ENCODE results near the gene SLC35F4. TPM values are rescaled to one million over a fixed set of nuclear protein-coding genes. Genes with fewer than 3 reads are reported as not detected.

SLC35F4 gene
- total and polyA plus RNA-seq, 7 experiments from 2014 or later = not detected

- Mint-ChIP-seq H3K27ac (no peak overlapping the region), H3K4me3 (no peak overlapping the region), H3K27me3 (peaks cover 0 to 12% (median 0%) of the 10 kb centered on the region in 5 donors), H3K36me3 (no peaks in the 10 kb centered on the region), H3K4me1 (no peaks in the 10 kb centered on the region), H3K9me3 (peaks cover 0 to 12% (median 0%) of the 10 kb centered on the region in 11 donors)
- Histone ChIP-seq H3K27ac (ENCODE audit: low read depth, low read length) (no peak overlapping the region), H3K4me3 (ENCODE audit: low read length) (no peak overlapping the region), H3K27me3 (ENCODE audit: control insufficient read depth in 2 of 2, insufficient read depth in 2 of 2, low read length in 2 of 2) (no peaks in the 10 kb centered on the region), H3K4me1 (ENCODE audit: control insufficient read depth in 2 of 2, insufficient read depth in 2 of 2, low read length in 2 of 2) (no peaks in the 10 kb centered on the region), H3K36me3 (ENCODE audit: control insufficient read depth in 2 of 3, insufficient read depth in 3 of 3, low read length in 3 of 3) (no peaks in the 10 kb centered on the region), H3K9me3 (ENCODE audit: control insufficient read depth in 2 of 3, low read length in 3 of 3) (no peaks in the 10 kb centered on the region)
- CTCF ChIA-PET = no interaction called here
- POLR2A ChIA-PET = no interaction called here
- intact Hi-C loops (cut with micrococcal nuclease) = no loop called here
- DNase-seq = no peak
- ATAC-seq = no peak
Measured at GRCh38 chr14:57854571-57854970, 11.3 kb downstream of the SLC35F4 start.

- Histone ChIP-seq H3K27me3 (ENCODE audit: control insufficient read depth in 2 of 2, insufficient read depth in 2 of 2, low read length in 2 of 2) (no peaks in the 10 kb centered on the region), H3K4me1 (ENCODE audit: control insufficient read depth in 2 of 2, insufficient read depth in 2 of 2, low read length in 2 of 2) (no peaks in the 10 kb centered on the region), H3K36me3 (ENCODE audit: control insufficient read depth in 2 of 3, insufficient read depth in 3 of 3, low read length in 3 of 3) (no peaks in the 10 kb centered on the region), H3K9me3 (ENCODE audit: control insufficient read depth in 2 of 3, low read length in 3 of 3) (no peaks in the 10 kb centered on the region), H3K4me3 (ENCODE audit: low read length) (no peak overlapping the region), H3K27ac (ENCODE audit: low read depth, low read length) (no peak overlapping the region)
- no peak for ATAC-seq
- ChIA-PET POLR2A (no interaction called here), CTCF (no interaction called here)
- Mint-ChIP-seq H3K27me3 (peaks cover 0 to 12% (median 2%) of the 10 kb centered on the region in 5 donors), H3K36me3 (no peaks in the 10 kb centered on the region), H3K4me3 (no peak overlapping the region), H3K9me3 (peaks cover 0 to 9% (median 0%) of the 10 kb centered on the region in 11 donors), H3K4me1 (no peaks in the 10 kb centered on the region), H3K27ac (no peak overlapping the region)
- DNase-seq = no peak
- intact Hi-C loops (cut with micrococcal nuclease) = no loop called here
Measured at GRCh38 chr14:57851354-57851753, 14.5 kb downstream of the SLC35F4 start.

GRCh38 chr14:57848786-57849185 is 17.1 kb downstream of the SLC35F4 start:
- no peak for ATAC-seq
- no peak overlapping the region for H3K27ac Mint-ChIP-seq
- Histone ChIP-seq H3K4me1 (ENCODE audit: control insufficient read depth in 2 of 2, insufficient read depth in 2 of 2, low read length in 2 of 2) (no peaks in the 10 kb centered on the region), H3K27ac (ENCODE audit: low read depth, low read length) (no peak overlapping the region), H3K36me3 (ENCODE audit: control insufficient read depth in 2 of 3, insufficient read depth in 3 of 3, low read length in 3 of 3) (no peaks in the 10 kb centered on the region), H3K27me3 (ENCODE audit: control insufficient read depth in 2 of 2, insufficient read depth in 2 of 2, low read length in 2 of 2) (no peaks in the 10 kb centered on the region), H3K4me3 (ENCODE audit: low read length) (no peak overlapping the region), H3K9me3 (ENCODE audit: control insufficient read depth in 2 of 3, low read length in 3 of 3) (no peaks in the 10 kb centered on the region)
- ChIA-PET CTCF (no interaction called here), POLR2A (no interaction called here)
- DNase-seq = no peak
- H3K27me3 Mint-ChIP-seq = peaks cover 0 to 15% (median 11%) of the 10 kb centered on the region in 5 donors
- H3K9me3 Mint-ChIP-seq = peaks cover 0 to 3% (median 0%) of the 10 kb centered on the region in 11 donors
- H3K4me1 Mint-ChIP-seq = no peaks in the 10 kb centered on the region
- H3K4me3 Mint-ChIP-seq = no peak overlapping the region
- intact Hi-C loops (cut with micrococcal nuclease) = no loop called here
- no peaks in the 10 kb centered on the region for H3K36me3 Mint-ChIP-seq

GRCh38 chr14:57848353-57848752 is 17.5 kb downstream of the SLC35F4 start:
- ChIA-PET POLR2A (no interaction called here), CTCF (no interaction called here)
- Mint-ChIP-seq H3K27ac (no peak overlapping the region), H3K36me3 (no peaks in the 10 kb centered on the region), H3K27me3 (peaks cover 0 to 13% (median 11%) of the 10 kb centered on the region in 5 donors), H3K4me3 (no peak overlapping the region), H3K9me3 (peaks cover 0 to 3% (median 0%) of the 10 kb centered on the region in 11 donors), H3K4me1 (no peaks in the 10 kb centered on the region)
- no peak for DNase-seq
- Histone ChIP-seq H3K4me1 (ENCODE audit: control insufficient read depth in 2 of 2, insufficient read depth in 2 of 2, low read length in 2 of 2) (no peaks in the 10 kb centered on the region), H3K4me3 (ENCODE audit: low read length) (no peak overlapping the region), H3K27me3 (ENCODE audit: control insufficient read depth in 2 of 2, insufficient read depth in 2 of 2, low read length in 2 of 2) (no peaks in the 10 kb centered on the region), H3K36me3 (ENCODE audit: control insufficient read depth in 2 of 3, insufficient read depth in 3 of 3, low read length in 3 of 3) (no peaks in the 10 kb centered on the region), H3K27ac (ENCODE audit: low read depth, low read length) (no peak overlapping the region), H3K9me3 (ENCODE audit: control insufficient read depth in 2 of 3, low read length in 3 of 3) (no peaks in the 10 kb centered on the region)
- no peak for ATAC-seq
- intact Hi-C loops (cut with micrococcal nuclease) = no loop called here

- ChIA-PET CTCF (no interaction called here), POLR2A (no interaction called here)
- intact Hi-C loops (cut with micrococcal nuclease) = no loop called here
- Mint-ChIP-seq H3K27me3 (peaks cover 0 to 17% (median 10%) of the 10 kb centered on the region in 5 donors), H3K36me3 (no peaks in the 10 kb centered on the region), H3K4me3 (no peak overlapping the region), H3K27ac (no peak overlapping the region), H3K9me3 (peaks cover 0 to 3% (median 0%) of the 10 kb centered on the region in 11 donors), H3K4me1 (no peaks in the 10 kb centered on the region)
- ATAC-seq = no peak
- Histone ChIP-seq H3K4me3 (ENCODE audit: low read length) (no peak overlapping the region), H3K9me3 (ENCODE audit: control insufficient read depth in 2 of 3, low read length in 3 of 3) (no peaks in the 10 kb centered on the region), H3K36me3 (ENCODE audit: control insufficient read depth in 2 of 3, insufficient read depth in 3 of 3, low read length in 3 of 3) (no peaks in the 10 kb centered on the region), H3K4me1 (ENCODE audit: control insufficient read depth in 2 of 2, insufficient read depth in 2 of 2, low read length in 2 of 2) (no peaks in the 10 kb centered on the region), H3K27me3 (ENCODE audit: control insufficient read depth in 2 of 2, insufficient read depth in 2 of 2, low read length in 2 of 2) (no peaks in the 10 kb centered on the region), H3K27ac (ENCODE audit: low read depth, low read length) (no peak overlapping the region)
- no peak for DNase-seq
Measured at GRCh38 chr14:57847706-57848105, 18.2 kb downstream of the SLC35F4 start.

- ChIA-PET CTCF (no interaction called here), POLR2A (no interaction called here)
- Histone ChIP-seq H3K4me1 (ENCODE audit: control insufficient read depth in 2 of 2, insufficient read depth in 2 of 2, low read length in 2 of 2) (no peaks in the 10 kb centered on the region), H3K27ac (ENCODE audit: low read depth, low read length) (no peak overlapping the region), H3K36me3 (ENCODE audit: control insufficient read depth in 2 of 3, insufficient read depth in 3 of 3, low read length in 3 of 3) (no peaks in the 10 kb centered on the region), H3K4me3 (ENCODE audit: low read length) (no peak overlapping the region), H3K27me3 (ENCODE audit: control insufficient read depth in 2 of 2, insufficient read depth in 2 of 2, low read length in 2 of 2) (no peaks in the 10 kb centered on the region), H3K9me3 (ENCODE audit: control insufficient read depth in 2 of 3, low read length in 3 of 3) (no peaks in the 10 kb centered on the region)
- H3K4me3 Mint-ChIP-seq = no peak overlapping the region
- peaks cover 0 to 16% (median 10%) of the 10 kb centered on the region in 5 donors for H3K27me3 Mint-ChIP-seq
- no peaks in the 10 kb centered on the region for H3K4me1 Mint-ChIP-seq
- peaks cover 0 to 3% (median 0%) of the 10 kb centered on the region in 11 donors for H3K9me3 Mint-ChIP-seq
- intact Hi-C loops (cut with micrococcal nuclease) = no loop called here
- no peak overlapping the region for H3K27ac Mint-ChIP-seq
- ATAC-seq (no peak), DNase-seq (no peak)
- H3K36me3 Mint-ChIP-seq = no peaks in the 10 kb centered on the region
Measured at GRCh38 chr14:57847096-57847495, 18.8 kb downstream of the SLC35F4 start.

- DNase-seq (no peak), ATAC-seq (no peak)
- Histone ChIP-seq H3K4me1 (ENCODE audit: control insufficient read depth in 2 of 2, insufficient read depth in 2 of 2, low read length in 2 of 2) (no peaks in the 10 kb centered on the region), H3K27ac (ENCODE audit: low read depth, low read length) (no peak overlapping the region), H3K9me3 (ENCODE audit: control insufficient read depth in 2 of 3, low read length in 3 of 3) (no peaks in the 10 kb centered on the region), H3K4me3 (ENCODE audit: low read length) (no peak overlapping the region), H3K27me3 (ENCODE audit: control insufficient read depth in 2 of 2, insufficient read depth in 2 of 2, low read length in 2 of 2) (no peaks in the 10 kb centered on the region), H3K36me3 (ENCODE audit: control insufficient read depth in 2 of 3, insufficient read depth in 3 of 3, low read length in 3 of 3) (no peaks in the 10 kb centered on the region)
- H3K36me3 Mint-ChIP-seq = no peaks in the 10 kb centered on the region
- intact Hi-C loops (cut with micrococcal nuclease) = no loop called here
- H3K4me1 Mint-ChIP-seq = no peaks in the 10 kb centered on the region
- H3K27ac Mint-ChIP-seq = no peak overlapping the region
- no peak overlapping the region for H3K4me3 Mint-ChIP-seq
- peaks cover 0 to 3% (median 0%) of the 10 kb centered on the region in 11 donors for H3K9me3 Mint-ChIP-seq
- peaks cover 0 to 16% (median 10%) of the 10 kb centered on the region in 5 donors for H3K27me3 Mint-ChIP-seq
- ChIA-PET CTCF (no interaction called here), POLR2A (no interaction called here)
Measured at GRCh38 chr14:57846596-57846995, 19.3 kb downstream of the SLC35F4 start.
